ENCODE results near the gene NAGA.
"Not testable (repeated sequence)": the region's sequence is repeated elsewhere in the genome, so short reads cannot be mapped to it uniquely, and the experiment has no call there.

Gene NAGA

GRCh38 chr22:42070517-42071422, at the start of gene NAGA:
TSS of gene NAGA (minus strand) at chr22:42070812. CDS start at chr22:42070297, 515 bp downstream.
- peak; percentile 95 for DNase-seq

GRCh38 chr22:42116848-42117424, 46.3 kb upstream of the NAGA start:
- DNase-seq, result no peak

- DNase-seq, result not testable (repeated sequence)
These were observed 44.8 kb upstream of the NAGA start for GRCh38 chr22:42115420-42115830.

GRCh38 chr22:42114721-42115120, 44.1 kb upstream of the NAGA start:
- DNase-seq, result no peak

GRCh38 chr22:42112793-42113192, 42.2 kb upstream of the NAGA start:
- DNase-seq, result not testable (repeated sequence)

- DNase-seq, result no peak
These were observed 41.2 kb upstream of the NAGA start for GRCh38 chr22:42111798-42112197.

- no peak for DNase-seq
These were observed 38.2 kb upstream of the NAGA start for GRCh38 chr22:42108848-42109247.

- DNase-seq, result not testable (repeated sequence)
These were observed 33.8 kb upstream of the NAGA start for GRCh38 chr22:42104332-42104860.

- no peak for DNase-seq
These were observed 30.6 kb upstream of the NAGA start for GRCh38 chr22:42101199-42101598.

- DNase-seq, result no peak
These were observed 20.8 kb upstream of the NAGA start for GRCh38 chr22:42091455-42091782.

GRCh38 chr22:42090596-42091454, 20.2 kb upstream of the NAGA start, which contains the start of gene NDUFA6:
TSS of gene NDUFA6 (minus strand) at chr22:42090772. CDS start at chr22:42090744, 28 bp downstream.
- peak; percentile 98 for DNase-seq

GRCh38 chr22:42086051-42086450, 15.4 kb upstream of the NAGA start:
- DNase-seq, result no peak

GRCh38 chr22:42084874-42085273, 14.3 kb upstream of the NAGA start:
- no peak for DNase-seq

GRCh38 chr22:42083119-42083518, 12.5 kb upstream of the NAGA start:
- DNase-seq, result no peak

- DNase-seq, result peak; percentile 5
These were observed 9.7 kb upstream of the NAGA start for GRCh38 chr22:42080287-42080686.

- peak; percentile 95 for DNase-seq
These were observed 9.0 kb upstream of the NAGA start, which contains the start of gene SMDT1 for GRCh38 chr22:42079319-42080251. TSS of gene SMDT1 (plus strand) at chr22:42079700. CDS start at chr22:42079769, 69 bp downstream.

- no peak for DNase-seq
These were observed 8.1 kb upstream of the NAGA start for GRCh38 chr22:42078469-42079318.

GRCh38 chr22:42077486-42078125, 7.0 kb upstream of the NAGA start:
- no peak for DNase-seq

GRCh38 chr22:42076764-42077485, 6.3 kb upstream of the NAGA start:
- no peak for DNase-seq
